Parathyroid adenoma (tissue), 2 donors: ENCODE data around the gene TNFAIP8.

ENCODE experiments used
- H2AFZ ChIP-seq: fragments of 300-600 bp; sonication (generic); one replicate; pipeline ENCODE4 v1.7.0; 2017; ENCODE audit warnings: antibody characterized with exemption, mild to moderate bottlenecking
- H3K27ac ChIP-seq: fragments of 300-600 bp; sonication (generic); one replicate; pipeline ENCODE4 v1.7.0; 2017
- H3K27me3 ChIP-seq: fragments of 300-600 bp; sonication (generic); one replicate; pipeline ENCODE4 v1.7.0; 2017; ENCODE audit warnings: low read length; ENCODE audit not compliant: control insufficient read depth, insufficient read depth
- H3K36me3 ChIP-seq: fragments of 300-600 bp; sonication (generic); one replicate; pipeline ENCODE4 v1.7.0; 2017; ENCODE audit warnings: low read length; ENCODE audit not compliant: control insufficient read depth, insufficient read depth
- H3K4me1 ChIP-seq: fragments of 300-600 bp; sonication (generic); one replicate; pipeline ENCODE4 v1.7.0; 2017; ENCODE audit warnings: control low read depth
- H3K4me2 ChIP-seq: fragments of 300-600 bp; sonication (generic); one replicate; pipeline ENCODE4 v1.7.0; 2017; ENCODE audit warnings: low read length
- H3K4me3 ChIP-seq: fragments of 300-600 bp; sonication (generic); one replicate; pipeline ENCODE4 v1.7.0; 2017; ENCODE audit warnings: low read depth, low read length
- H3K79me2 ChIP-seq: fragments of 300-600 bp; sonication (generic); one replicate; pipeline ENCODE4 v1.7.0; 2017; ENCODE audit warnings: control low read depth
- H3K9ac ChIP-seq: fragments of 300-600 bp; sonication (generic); one replicate; pipeline ENCODE4 v1.7.0; 2017; ENCODE audit warnings: mild to moderate bottlenecking
- H3K9me3 ChIP-seq: fragments of 300-600 bp; sonication (generic); one replicate; pipeline ENCODE4 v1.7.0; 2017; ENCODE audit warnings: low read length; ENCODE audit not compliant: control insufficient read depth
- TF ChIP-seq, protein P1 (sequence below): fragments of 300-600 bp; sonication (generic); IDR thresholded peaks from one replicate; pipeline ENCODE4 v1.7.0; 2017; ENCODE audit warnings: antibody characterized with exemption, mild to moderate bottlenecking
- donor health status: primary hyperparathyroidism.

The TNFAIP8 gene

GRCh38 chr5:119363271-119363670 is 7.5 kb downstream of the TNFAIP8 start:
- no peak overlapping the region for H3K27ac ChIP-seq
- H2AFZ ChIP-seq: no peak overlapping the region
- TF ChIP-seq, protein P1, sequence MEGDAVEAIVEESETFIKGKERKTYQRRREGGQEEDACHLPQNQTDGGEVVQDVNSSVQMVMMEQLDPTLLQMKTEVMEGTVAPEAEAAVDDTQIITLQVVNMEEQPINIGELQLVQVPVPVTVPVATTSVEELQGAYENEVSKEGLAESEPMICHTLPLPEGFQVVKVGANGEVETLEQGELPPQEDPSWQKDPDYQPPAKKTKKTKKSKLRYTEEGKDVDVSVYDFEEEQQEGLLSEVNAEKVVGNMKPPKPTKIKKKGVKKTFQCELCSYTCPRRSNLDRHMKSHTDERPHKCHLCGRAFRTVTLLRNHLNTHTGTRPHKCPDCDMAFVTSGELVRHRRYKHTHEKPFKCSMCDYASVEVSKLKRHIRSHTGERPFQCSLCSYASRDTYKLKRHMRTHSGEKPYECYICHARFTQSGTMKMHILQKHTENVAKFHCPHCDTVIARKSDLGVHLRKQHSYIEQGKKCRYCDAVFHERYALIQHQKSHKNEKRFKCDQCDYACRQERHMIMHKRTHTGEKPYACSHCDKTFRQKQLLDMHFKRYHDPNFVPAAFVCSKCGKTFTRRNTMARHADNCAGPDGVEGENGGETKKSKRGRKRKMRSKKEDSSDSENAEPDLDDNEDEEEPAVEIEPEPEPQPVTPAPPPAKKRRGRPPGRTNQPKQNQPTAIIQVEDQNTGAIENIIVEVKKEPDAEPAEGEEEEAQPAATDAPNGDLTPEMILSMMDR: no peak
- no peaks in the 10 kb centered on the region for H3K27me3 ChIP-seq
- H3K9ac ChIP-seq: no peak overlapping the region
- H3K4me2 ChIP-seq: no peak overlapping the region
- H3K4me1 ChIP-seq: no peaks in the 10 kb centered on the region
- no peaks in the 10 kb centered on the region for H3K36me3 ChIP-seq
- H3K4me3 ChIP-seq: no peak overlapping the region
- H3K79me2 ChIP-seq: no peaks in the 10 kb centered on the region
- no peaks in the 10 kb centered on the region for H3K9me3 ChIP-seq

- Histone ChIP-seq H3K79me2 (no peaks in the 10 kb centered on the region), H3K27ac (no peak overlapping the region), H3K4me2 (no peak overlapping the region), H2AFZ (no peak overlapping the region), H3K9ac (no peak overlapping the region), H3K27me3 (no peaks in the 10 kb centered on the region), H3K36me3 (no peaks in the 10 kb centered on the region), H3K4me1 (no peaks in the 10 kb centered on the region), H3K9me3 (no peaks in the 10 kb centered on the region), H3K4me3 (no peak overlapping the region)
- TF ChIP-seq, protein P1: no peak
These were observed 8.1 kb downstream of the TNFAIP8 start for GRCh38 chr5:119363936-119364335.

- H3K4me2 ChIP-seq: no peak overlapping the region
- no peaks in the 10 kb centered on the region for H3K27me3 ChIP-seq
- no peaks in the 10 kb centered on the region for H3K9me3 ChIP-seq
- H3K9ac ChIP-seq: no peak overlapping the region
- H3K79me2 ChIP-seq: no peaks in the 10 kb centered on the region
- H3K4me1 ChIP-seq: no peaks in the 10 kb centered on the region
- no peak overlapping the region for H3K4me3 ChIP-seq
- H3K27ac ChIP-seq: no peak overlapping the region
- no peaks in the 10 kb centered on the region for H3K36me3 ChIP-seq
- no peak overlapping the region for H2AFZ ChIP-seq
- TF ChIP-seq, protein P1: no peak
These were observed 10.2 kb downstream of the TNFAIP8 start for GRCh38 chr5:119365847-119366539.

GRCh38 chr5:119366540-119366881 is 10.7 kb downstream of the TNFAIP8 start:
- Histone ChIP-seq H3K79me2 (no peaks in the 10 kb centered on the region), H3K4me2 (no peak overlapping the region), H3K27me3 (no peaks in the 10 kb centered on the region), H3K27ac (no peak overlapping the region), H3K4me3 (no peak overlapping the region), H3K4me1 (no peaks in the 10 kb centered on the region), H3K9ac (no peak overlapping the region), H2AFZ (no peak overlapping the region), H3K9me3 (no peaks in the 10 kb centered on the region), H3K36me3 (no peaks in the 10 kb centered on the region)
- TF ChIP-seq, protein P1: no peak

- H3K9me3 ChIP-seq: no peaks in the 10 kb centered on the region
- H3K9ac ChIP-seq: no peak overlapping the region
- H3K4me3 ChIP-seq: no peak overlapping the region
- H3K79me2 ChIP-seq: no peaks in the 10 kb centered on the region
- no peaks in the 10 kb centered on the region for H3K4me1 ChIP-seq
- TF ChIP-seq, protein P1: no peak
- H3K4me2 ChIP-seq: no peak overlapping the region
- no peak overlapping the region for H3K27ac ChIP-seq
- no peak overlapping the region for H2AFZ ChIP-seq
- no peaks in the 10 kb centered on the region for H3K36me3 ChIP-seq
- no peaks in the 10 kb centered on the region for H3K27me3 ChIP-seq
These were observed 11.9 kb downstream of the TNFAIP8 start for GRCh38 chr5:119367502-119368237.
